ENCODE results near the gene MBD5. TPM values are rescaled to one million over a fixed set of nuclear protein-coding genes. Genes with fewer than 3 reads are reported as not detected.
"Not testable (repeated sequence)": the region's sequence is repeated elsewhere in the genome, so short reads cannot be mapped to it uniquely, and the experiment has no call there.

MBD5 gene
- total RNA-seq, 1 donor from 2014 or later: 44.9 TPM

DNA sequence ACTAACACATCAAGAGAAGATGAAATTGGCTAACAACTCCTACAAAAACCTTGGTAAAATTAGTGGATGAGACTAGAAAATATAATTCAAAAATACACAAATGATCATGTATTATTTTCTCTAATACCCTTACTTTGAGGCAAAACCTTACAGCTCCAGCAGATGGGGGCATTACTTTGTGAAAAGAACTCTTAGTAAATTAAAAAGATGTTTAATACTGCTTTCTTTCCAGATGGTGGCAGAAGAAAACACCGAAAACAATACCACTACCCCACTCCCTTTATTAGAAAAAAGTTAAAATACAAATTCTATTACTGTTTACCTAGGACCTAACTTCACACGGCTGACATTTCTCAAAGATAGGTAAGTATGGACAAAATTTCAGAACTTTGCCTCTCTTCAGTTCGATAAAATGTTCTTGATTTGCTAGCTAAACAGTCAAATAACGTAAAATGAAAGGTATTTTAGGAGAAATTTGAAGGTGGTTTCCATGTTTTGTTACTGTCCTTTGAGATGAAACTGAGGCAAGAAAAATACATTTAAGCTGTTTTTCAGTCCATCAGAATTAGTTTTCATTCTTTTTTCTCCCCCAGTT, 31.0 kb upstream of the MBD5 start:
- no peak overlapping the region for H3K27ac Mint-ChIP-seq (ENCODE audit: unreplicated experiment)
- no peaks in the 10 kb centered on the region for H3K9me3 Mint-ChIP-seq (ENCODE audit: unreplicated experiment)
- peaks cover 5% of the 10 kb centered on the region for H3K36me3 Mint-ChIP-seq (ENCODE audit: unreplicated experiment)
- no peak for DNase-seq (ENCODE audit: extremely low spot score, unreplicated experiment)
- H3K4me1 Mint-ChIP-seq (ENCODE audit: unreplicated experiment): peaks cover 2% of the 10 kb centered on the region
- TF ChIP-seq, protein P1, sequence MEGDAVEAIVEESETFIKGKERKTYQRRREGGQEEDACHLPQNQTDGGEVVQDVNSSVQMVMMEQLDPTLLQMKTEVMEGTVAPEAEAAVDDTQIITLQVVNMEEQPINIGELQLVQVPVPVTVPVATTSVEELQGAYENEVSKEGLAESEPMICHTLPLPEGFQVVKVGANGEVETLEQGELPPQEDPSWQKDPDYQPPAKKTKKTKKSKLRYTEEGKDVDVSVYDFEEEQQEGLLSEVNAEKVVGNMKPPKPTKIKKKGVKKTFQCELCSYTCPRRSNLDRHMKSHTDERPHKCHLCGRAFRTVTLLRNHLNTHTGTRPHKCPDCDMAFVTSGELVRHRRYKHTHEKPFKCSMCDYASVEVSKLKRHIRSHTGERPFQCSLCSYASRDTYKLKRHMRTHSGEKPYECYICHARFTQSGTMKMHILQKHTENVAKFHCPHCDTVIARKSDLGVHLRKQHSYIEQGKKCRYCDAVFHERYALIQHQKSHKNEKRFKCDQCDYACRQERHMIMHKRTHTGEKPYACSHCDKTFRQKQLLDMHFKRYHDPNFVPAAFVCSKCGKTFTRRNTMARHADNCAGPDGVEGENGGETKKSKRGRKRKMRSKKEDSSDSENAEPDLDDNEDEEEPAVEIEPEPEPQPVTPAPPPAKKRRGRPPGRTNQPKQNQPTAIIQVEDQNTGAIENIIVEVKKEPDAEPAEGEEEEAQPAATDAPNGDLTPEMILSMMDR (IDR thresholded peaks at IDR 0.05): peak; percentile 83
- no peak overlapping the region for H3K4me3 Mint-ChIP-seq (ENCODE audit: unreplicated experiment)
- H3K27me3 Mint-ChIP-seq (ENCODE audit: unreplicated experiment): no peaks in the 10 kb centered on the region

DNA sequence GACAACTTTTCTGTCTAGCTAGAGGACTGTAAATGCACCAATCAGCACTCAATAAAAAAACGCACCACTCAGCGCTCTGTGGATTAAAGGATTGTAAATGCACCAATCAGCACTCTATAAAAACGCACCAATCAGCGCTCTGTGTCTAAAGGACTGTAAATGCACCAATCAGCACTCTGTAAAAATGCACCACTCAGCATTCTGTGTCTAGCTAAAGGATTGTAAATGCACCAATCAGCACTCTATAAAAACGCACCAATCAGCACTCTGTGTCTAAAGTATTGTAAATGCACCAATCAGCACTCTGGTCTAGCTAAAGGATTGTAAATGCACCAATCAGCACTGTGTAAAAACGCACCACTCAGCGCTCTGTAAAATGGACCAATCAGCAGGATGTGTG, 25.9 kb upstream of the MBD5 start:
- peaks cover 16% of the 10 kb centered on the region for H3K36me3 Mint-ChIP-seq (ENCODE audit: unreplicated experiment)
- not testable (repeated sequence) for H3K4me3 Mint-ChIP-seq (ENCODE audit: unreplicated experiment); H3K27me3 Mint-ChIP-seq (ENCODE audit: unreplicated experiment); DNase-seq (ENCODE audit: extremely low spot score, unreplicated experiment); H3K9me3 Mint-ChIP-seq (ENCODE audit: unreplicated experiment); H3K27ac Mint-ChIP-seq (ENCODE audit: unreplicated experiment); H3K4me1 Mint-ChIP-seq (ENCODE audit: unreplicated experiment)

DNA sequence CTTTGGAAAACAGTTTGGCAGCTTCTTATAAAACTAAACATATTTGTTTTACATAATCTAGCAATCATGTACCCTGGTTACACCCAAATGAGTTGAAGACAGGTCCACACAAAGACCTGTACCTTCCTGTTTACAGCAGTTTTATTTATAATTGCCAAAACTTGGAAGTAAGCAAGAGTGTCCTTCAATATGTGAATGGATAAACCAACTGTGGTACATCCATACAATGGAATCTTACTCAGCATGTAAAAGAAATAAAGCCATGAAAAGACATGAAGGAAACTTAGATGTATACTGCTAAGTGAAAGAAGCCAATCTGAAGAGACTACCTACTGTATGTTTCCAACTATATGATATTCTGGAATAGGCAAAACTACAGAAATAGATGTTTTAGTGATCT, 24.1 kb upstream of the MBD5 start:
- no peak overlapping the region for H3K27ac Mint-ChIP-seq (ENCODE audit: unreplicated experiment)
- no peaks in the 10 kb centered on the region for H3K4me1 Mint-ChIP-seq (ENCODE audit: unreplicated experiment)
- H3K9me3 Mint-ChIP-seq (ENCODE audit: unreplicated experiment): peaks cover 12% of the 10 kb centered on the region
- TF ChIP-seq, protein P1 (IDR thresholded peaks at IDR 0.05): no peak
- no peak overlapping the region for H3K4me3 Mint-ChIP-seq (ENCODE audit: unreplicated experiment)
- H3K27me3 Mint-ChIP-seq (ENCODE audit: unreplicated experiment): no peaks in the 10 kb centered on the region
- H3K36me3 Mint-ChIP-seq (ENCODE audit: unreplicated experiment): peaks cover 16% of the 10 kb centered on the region
- DNase-seq (ENCODE audit: extremely low spot score, unreplicated experiment): no peak

DNA sequence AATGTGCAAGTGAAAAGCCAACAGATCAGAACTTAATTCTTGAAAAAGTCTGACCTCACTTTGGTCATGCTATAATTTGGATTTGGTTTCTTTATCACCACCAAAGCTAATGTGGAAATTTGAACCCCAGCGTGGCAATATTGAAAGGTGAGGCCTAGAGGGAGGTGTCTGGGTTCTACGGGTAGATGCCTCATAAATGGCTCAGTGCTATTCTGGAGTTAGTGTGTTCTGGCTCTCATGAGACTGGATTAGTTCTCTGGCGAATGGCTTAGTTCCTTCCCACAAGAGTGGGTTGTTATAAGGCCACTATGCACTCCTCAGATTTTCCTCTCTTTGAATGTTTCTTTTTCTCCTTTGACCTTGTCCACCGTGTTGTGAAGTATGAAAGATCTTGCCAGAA, 22.7 kb upstream of the MBD5 start:
- DNase-seq (ENCODE audit: extremely low spot score, unreplicated experiment): no peak
- H3K4me1 Mint-ChIP-seq (ENCODE audit: unreplicated experiment): no peaks in the 10 kb centered on the region
- H3K27me3 Mint-ChIP-seq (ENCODE audit: unreplicated experiment): no peaks in the 10 kb centered on the region
- peaks cover 25% of the 10 kb centered on the region for H3K9me3 Mint-ChIP-seq (ENCODE audit: unreplicated experiment)
- no peak overlapping the region for H3K4me3 Mint-ChIP-seq (ENCODE audit: unreplicated experiment)
- TF ChIP-seq, protein P1 (IDR thresholded peaks at IDR 0.05): no peak
- no peak overlapping the region for H3K27ac Mint-ChIP-seq (ENCODE audit: unreplicated experiment)
- peaks cover 25% of the 10 kb centered on the region for H3K36me3 Mint-ChIP-seq (ENCODE audit: unreplicated experiment)

DNA sequence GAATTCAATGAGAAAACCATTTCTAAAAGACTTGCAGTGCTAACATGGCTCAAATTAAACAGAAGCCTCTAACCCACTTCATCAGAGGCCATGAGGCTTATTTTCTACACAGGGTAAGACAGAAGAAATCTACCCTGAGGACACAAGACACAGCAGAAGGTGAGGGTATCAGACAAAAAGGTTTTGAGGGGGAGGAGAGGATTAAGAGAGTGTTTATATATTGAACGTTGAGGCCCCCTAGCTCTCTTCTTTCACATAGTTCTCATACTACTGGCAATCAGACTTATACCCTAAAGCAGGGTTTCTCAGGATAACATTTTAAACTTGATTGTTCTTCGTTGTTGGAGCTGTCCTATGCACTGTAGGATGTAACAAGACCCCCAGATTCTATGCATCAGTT, 21.8 kb upstream of the MBD5 start:
- DNase-seq (ENCODE audit: extremely low spot score, unreplicated experiment): no peak
- no peaks in the 10 kb centered on the region for H3K27me3 Mint-ChIP-seq (ENCODE audit: unreplicated experiment)
- peaks cover 25% of the 10 kb centered on the region for H3K9me3 Mint-ChIP-seq (ENCODE audit: unreplicated experiment)
- TF ChIP-seq, protein P1 (IDR thresholded peaks at IDR 0.05): no peak
- H3K27ac Mint-ChIP-seq (ENCODE audit: unreplicated experiment): no peak overlapping the region
- H3K4me1 Mint-ChIP-seq (ENCODE audit: unreplicated experiment): no peaks in the 10 kb centered on the region
- no peak overlapping the region for H3K4me3 Mint-ChIP-seq (ENCODE audit: unreplicated experiment)
- H3K36me3 Mint-ChIP-seq (ENCODE audit: unreplicated experiment): peaks cover 25% of the 10 kb centered on the region

DNA sequence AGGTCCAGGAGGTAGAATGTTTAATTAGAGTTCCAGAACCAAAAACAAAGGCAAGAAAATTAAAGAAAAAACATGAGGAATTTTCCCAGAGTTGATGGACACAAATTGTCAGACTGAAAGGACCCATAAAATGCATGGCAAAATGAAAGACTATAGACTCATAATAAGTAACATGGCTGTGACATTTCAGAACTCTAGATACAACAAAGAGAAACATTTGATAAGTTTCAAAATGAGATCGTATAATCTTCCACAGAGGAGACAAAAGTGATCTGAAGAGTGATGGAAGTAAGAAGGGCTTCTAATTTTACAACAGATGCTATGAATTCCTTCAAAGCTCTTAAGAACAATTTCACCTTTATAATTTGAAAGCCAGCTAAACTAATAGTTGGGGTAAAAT, 20.8 kb upstream of the MBD5 start:
- H3K27ac Mint-ChIP-seq (ENCODE audit: unreplicated experiment): no peak overlapping the region
- H3K4me3 Mint-ChIP-seq (ENCODE audit: unreplicated experiment): no peak overlapping the region
- DNase-seq (ENCODE audit: extremely low spot score, unreplicated experiment): no peak
- no peaks in the 10 kb centered on the region for H3K4me1 Mint-ChIP-seq (ENCODE audit: unreplicated experiment)
- peaks cover 21% of the 10 kb centered on the region for H3K36me3 Mint-ChIP-seq (ENCODE audit: unreplicated experiment)
- TF ChIP-seq, protein P1 (IDR thresholded peaks at IDR 0.05): no peak
- peaks cover 25% of the 10 kb centered on the region for H3K9me3 Mint-ChIP-seq (ENCODE audit: unreplicated experiment)
- H3K27me3 Mint-ChIP-seq (ENCODE audit: unreplicated experiment): no peaks in the 10 kb centered on the region

DNA sequence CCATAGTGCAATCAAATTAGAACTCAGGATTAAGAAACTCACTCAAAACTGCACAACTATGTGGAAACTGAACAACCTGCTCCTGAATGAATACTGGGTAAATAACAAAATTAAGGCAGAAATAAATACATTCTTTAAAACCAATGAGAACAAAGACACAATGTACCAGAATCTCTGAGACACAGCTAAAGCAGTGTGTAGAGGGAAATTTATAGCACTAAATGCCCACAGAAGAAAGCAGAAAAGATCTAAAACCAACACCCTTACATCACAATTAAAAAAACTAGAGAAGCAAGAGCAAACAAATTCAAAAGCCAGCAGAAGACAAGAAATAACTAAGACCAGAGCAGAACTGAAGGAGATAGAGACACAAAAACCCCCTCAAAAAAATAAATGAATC, 18.5 kb upstream of the MBD5 start:
- not testable (repeated sequence) for H3K27me3 Mint-ChIP-seq (ENCODE audit: unreplicated experiment); H3K4me1 Mint-ChIP-seq (ENCODE audit: unreplicated experiment); DNase-seq (ENCODE audit: extremely low spot score, unreplicated experiment); H3K4me3 Mint-ChIP-seq (ENCODE audit: unreplicated experiment); H3K27ac Mint-ChIP-seq (ENCODE audit: unreplicated experiment)
- peaks cover 12% of the 10 kb centered on the region for H3K36me3 Mint-ChIP-seq (ENCODE audit: unreplicated experiment)
- peaks cover 23% of the 10 kb centered on the region for H3K9me3 Mint-ChIP-seq (ENCODE audit: unreplicated experiment)

All from osteocyte (in vitro differentiated cells).